Memory B cell (primary cell): Measurements from ENCODE around the gene OR51G2.
A peak's percentile ranks its signal among the peaks of the same experiment; 100 is the strongest.
"Not testable (repeated sequence)": the region's sequence is repeated elsewhere in the genome, so short reads cannot be mapped to it uniquely, and the experiment has no call there.

Source experiments
- ATAC-seq: fragments of 150-1000 bp; cut with Tn5 transposase; 2 replicates; pipeline ENCODE4 v1.10.0; 2021; ENCODE audit warnings: low read depth, mild to moderate bottlenecking, moderate library complexity
- DNase-seq, 2 donors: peaks; one replicate each; pipeline ENCODE4 v3.0.0; 2022; ENCODE audit warnings: low spot score in 2 of 2
- H3K27ac Mint-ChIP-seq: one replicate; pipeline ENCODE4 v1.8.0; 2022; ENCODE audit warnings: mild to moderate bottlenecking, moderate library complexity, mixed read lengths
- H3K27me3 Mint-ChIP-seq: one replicate; pipeline ENCODE4 v1.8.0; 2022; ENCODE audit warnings: mixed read lengths
- H3K36me3 Mint-ChIP-seq: one replicate; pipeline ENCODE4 v1.8.0; 2022; ENCODE audit warnings: mild to moderate bottlenecking, mixed read lengths
- H3K4me1 Mint-ChIP-seq: one replicate; pipeline ENCODE4 v1.8.0; 2022; ENCODE audit warnings: mixed read lengths
- H3K4me3 Mint-ChIP-seq: one replicate; pipeline ENCODE4 v1.8.0; 2022; ENCODE audit warnings: mild to moderate bottlenecking, moderate library complexity, mixed read lengths
- H3K9me3 Mint-ChIP-seq: one replicate; pipeline ENCODE4 v1.8.0; 2022; ENCODE audit warnings: mixed read lengths

Gene OR51G2, protein sequence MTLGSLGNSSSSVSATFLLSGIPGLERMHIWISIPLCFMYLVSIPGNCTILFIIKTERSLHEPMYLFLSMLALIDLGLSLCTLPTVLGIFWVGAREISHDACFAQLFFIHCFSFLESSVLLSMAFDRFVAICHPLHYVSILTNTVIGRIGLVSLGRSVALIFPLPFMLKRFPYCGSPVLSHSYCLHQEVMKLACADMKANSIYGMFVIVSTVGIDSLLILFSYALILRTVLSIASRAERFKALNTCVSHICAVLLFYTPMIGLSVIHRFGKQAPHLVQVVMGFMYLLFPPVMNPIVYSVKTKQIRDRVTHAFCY

DNA sequence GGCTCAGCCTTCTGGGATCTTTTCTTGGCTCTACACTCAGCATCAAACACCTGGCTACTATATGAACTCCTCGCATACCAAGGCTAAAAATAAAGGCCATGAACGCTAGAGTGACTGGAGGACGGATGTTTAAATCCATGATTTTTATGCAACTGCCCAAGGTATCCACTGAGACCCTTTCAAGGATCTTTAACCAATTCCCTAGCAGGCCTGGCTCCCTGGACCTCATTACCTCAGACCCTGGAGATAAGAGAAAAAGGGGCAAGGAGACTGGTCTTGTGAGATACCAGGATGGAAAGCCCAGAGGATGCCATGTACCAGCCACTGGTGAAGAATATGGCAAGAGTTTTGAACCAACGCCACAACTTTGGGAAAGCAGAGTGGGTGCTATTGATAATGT is at the start of gene OR51G2:
Gene OR51G2, minus strand, starts transcription at position 101 of the 400 bp plus-strand sequence. CDS start 3,687 bp downstream, outside the sequence.
- ATAC-seq (no peak), DNase-seq (no peak)
- Mint-ChIP-seq H3K36me3 (no peaks in the 10 kb centered on the region), H3K27ac (no peak within 1 kb of the TSS), H3K4me1 (no peaks in the 10 kb centered on the region), H3K27me3 (peaks cover 8% of the 10 kb centered on the region), H3K9me3 (no peaks in the 10 kb centered on the region), H3K4me3 (no peak within 1 kb of the TSS)

DNA sequence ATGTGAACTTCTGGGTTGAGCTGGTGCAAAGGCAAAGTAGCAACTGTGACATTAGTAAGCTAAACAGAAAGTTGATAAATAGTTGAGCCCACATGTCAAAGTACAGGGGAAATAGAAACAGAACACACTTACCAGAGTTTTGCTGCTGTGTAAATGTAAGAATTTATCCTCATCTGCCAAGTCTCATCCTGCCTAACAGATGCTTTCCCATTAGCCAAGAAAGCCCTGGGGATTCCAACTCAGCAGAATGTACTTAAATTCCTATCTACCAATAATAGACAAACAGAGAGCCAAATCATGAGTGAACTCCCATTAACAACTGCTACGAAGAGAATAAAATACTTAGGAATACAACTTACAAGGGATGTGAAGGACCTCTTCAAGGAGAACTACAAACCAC is 43.7 kb upstream of the OR51G2 start:
- H3K4me3 Mint-ChIP-seq = no peak overlapping the region
- peaks cover 4% of the 10 kb centered on the region for H3K9me3 Mint-ChIP-seq
- DNase-seq (no peak), ATAC-seq (no peak)
- no peak overlapping the region for H3K27ac Mint-ChIP-seq
- no peaks in the 10 kb centered on the region for H3K36me3 Mint-ChIP-seq
- no peaks in the 10 kb centered on the region for H3K4me1 Mint-ChIP-seq
- H3K27me3 Mint-ChIP-seq = no peaks in the 10 kb centered on the region

DNA sequence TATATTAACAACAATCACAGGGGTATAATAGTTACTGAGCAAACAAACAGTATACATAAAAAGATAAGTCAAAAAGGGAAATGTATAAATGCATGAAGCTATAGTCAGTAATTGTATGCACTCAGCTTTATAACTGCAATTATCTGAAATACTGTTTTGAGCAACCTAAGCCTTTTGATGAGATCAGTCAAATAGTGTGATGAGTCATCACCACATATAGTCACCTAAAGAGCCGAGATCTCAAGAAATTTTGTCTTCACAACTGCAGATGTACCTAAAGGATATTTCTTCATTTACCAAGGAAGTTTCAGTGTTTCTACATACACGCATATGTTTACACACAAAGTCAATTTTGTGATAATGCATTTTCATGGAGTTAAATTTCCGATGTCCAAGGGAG is 41.7 kb upstream of the OR51G2 start:
- DNase-seq (no peak), ATAC-seq (no peak)
- no peaks in the 10 kb centered on the region for H3K27me3 Mint-ChIP-seq
- no peaks in the 10 kb centered on the region for H3K4me1 Mint-ChIP-seq
- no peak overlapping the region for H3K27ac Mint-ChIP-seq
- no peaks in the 10 kb centered on the region for H3K36me3 Mint-ChIP-seq
- no peak overlapping the region for H3K4me3 Mint-ChIP-seq
- H3K9me3 Mint-ChIP-seq = peaks cover 4% of the 10 kb centered on the region

DNA sequence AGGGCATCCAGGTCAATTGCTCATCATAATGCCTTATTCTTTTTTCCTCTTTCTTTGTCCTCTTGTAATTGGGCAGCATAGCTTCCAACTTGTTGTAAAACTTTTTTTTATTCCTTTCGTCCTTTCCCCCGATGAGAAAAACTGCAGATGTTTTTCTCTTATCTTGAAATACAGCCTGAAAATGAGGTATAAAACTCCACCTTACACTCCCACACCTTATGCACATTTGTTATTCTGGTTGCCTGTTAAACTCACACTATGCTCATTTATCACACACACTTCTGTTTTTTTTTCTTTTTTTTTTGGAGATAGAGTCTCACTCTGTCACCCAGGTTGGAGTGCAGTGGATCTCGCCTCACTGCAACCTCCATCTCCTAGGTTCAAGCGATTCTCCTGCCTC is 38.2 kb upstream of the OR51G2 start:
- H3K4me1 Mint-ChIP-seq = no peaks in the 10 kb centered on the region
- H3K4me3 Mint-ChIP-seq = no peak overlapping the region
- no peak for DNase-seq
- no peaks in the 10 kb centered on the region for H3K36me3 Mint-ChIP-seq
- H3K9me3 Mint-ChIP-seq = peaks cover 1% of the 10 kb centered on the region
- no peak for ATAC-seq
- peaks cover 2% of the 10 kb centered on the region for H3K27me3 Mint-ChIP-seq
- H3K27ac Mint-ChIP-seq = no peak overlapping the region

DNA sequence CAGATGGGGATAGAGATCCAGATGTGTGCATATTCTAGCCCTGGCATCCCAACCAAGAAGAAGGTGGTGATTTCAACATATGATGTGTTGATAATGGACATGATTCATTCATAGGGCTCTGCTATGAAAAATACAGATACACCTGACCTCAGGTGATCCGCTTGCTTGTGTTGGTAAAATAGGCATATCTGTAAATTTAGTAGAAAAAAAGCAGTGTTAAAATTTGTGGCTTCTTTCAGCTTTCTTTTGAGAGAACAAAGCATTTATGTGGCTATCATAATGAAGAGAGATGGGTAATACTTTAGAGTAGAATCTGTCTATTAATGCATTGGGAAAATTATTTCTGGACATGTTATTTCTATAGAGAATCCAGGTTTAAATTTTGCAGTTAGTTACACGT is 36.5 kb upstream of the OR51G2 start, which contains the start of gene OR51A2:
Gene OR51A2, minus strand, starts transcription at position 101 of the 400 bp plus-strand sequence. Its CDS starts 0 bp downstream, at position 101.
- DNase-seq, ATAC-seq, H3K27me3 Mint-ChIP-seq, H3K9me3 Mint-ChIP-seq, H3K4me1 Mint-ChIP-seq, H3K27ac Mint-ChIP-seq, H3K4me3 Mint-ChIP-seq, H3K36me3 Mint-ChIP-seq: not testable (repeated sequence)

DNA sequence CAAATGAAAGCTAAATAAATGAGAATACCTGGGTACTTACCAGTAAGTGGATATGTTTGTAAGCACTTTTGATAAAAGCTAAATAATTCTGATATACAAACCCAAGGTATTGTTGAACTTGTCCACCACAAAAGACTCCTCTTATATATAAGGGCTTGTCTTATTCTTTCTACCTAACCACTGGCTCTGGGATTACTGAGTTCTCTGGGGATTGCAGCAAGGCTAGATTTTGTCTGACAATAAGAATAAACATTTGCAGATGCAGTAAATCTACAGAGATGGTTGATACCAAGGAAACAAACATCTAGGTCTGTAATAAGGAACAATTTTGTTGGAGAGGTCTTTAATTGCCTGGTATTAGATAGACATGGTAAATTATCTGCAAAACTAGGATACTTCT is 28.4 kb upstream of the OR51G2 start, which contains the start of gene OR51A4:
Gene OR51A4, minus strand, starts transcription at position 101 of the 400 bp plus-strand sequence. CDS start 505 bp downstream, outside the sequence.
- Mint-ChIP-seq H3K27me3 (no peaks in the 10 kb centered on the region), H3K9me3 (no peaks in the 10 kb centered on the region), H3K4me1 (no peaks in the 10 kb centered on the region), H3K4me3 (no peak within 1 kb of the TSS), H3K27ac (no peak within 1 kb of the TSS), H3K36me3 (no peaks in the 10 kb centered on the region)
- no peak for DNase-seq
- ATAC-seq = no peak

DNA sequence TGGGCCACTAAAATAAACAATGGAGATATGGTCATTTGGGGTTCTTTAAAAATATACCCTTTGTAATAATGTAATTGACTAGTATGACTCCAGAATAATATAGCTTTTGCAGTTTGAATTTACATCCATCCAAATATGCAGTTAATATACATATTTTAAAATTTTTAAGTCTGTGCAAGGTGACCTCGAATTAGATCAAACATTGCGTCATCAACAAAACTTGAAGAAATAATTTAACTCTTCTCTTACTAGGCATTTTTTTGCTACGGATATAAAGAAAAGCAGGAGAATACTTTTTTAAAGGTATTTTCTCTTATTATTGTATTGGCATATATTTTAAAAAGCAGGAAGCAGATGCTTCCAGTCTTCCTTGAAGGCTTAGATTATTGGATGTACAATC is 17.6 kb upstream of the OR51G2 start:
- no peak overlapping the region for H3K27ac Mint-ChIP-seq
- no peak for ATAC-seq
- H3K9me3 Mint-ChIP-seq = no peaks in the 10 kb centered on the region
- peaks cover 6% of the 10 kb centered on the region for H3K27me3 Mint-ChIP-seq
- no peak for DNase-seq
- no peaks in the 10 kb centered on the region for H3K4me1 Mint-ChIP-seq
- no peaks in the 10 kb centered on the region for H3K36me3 Mint-ChIP-seq
- no peak overlapping the region for H3K4me3 Mint-ChIP-seq

DNA sequence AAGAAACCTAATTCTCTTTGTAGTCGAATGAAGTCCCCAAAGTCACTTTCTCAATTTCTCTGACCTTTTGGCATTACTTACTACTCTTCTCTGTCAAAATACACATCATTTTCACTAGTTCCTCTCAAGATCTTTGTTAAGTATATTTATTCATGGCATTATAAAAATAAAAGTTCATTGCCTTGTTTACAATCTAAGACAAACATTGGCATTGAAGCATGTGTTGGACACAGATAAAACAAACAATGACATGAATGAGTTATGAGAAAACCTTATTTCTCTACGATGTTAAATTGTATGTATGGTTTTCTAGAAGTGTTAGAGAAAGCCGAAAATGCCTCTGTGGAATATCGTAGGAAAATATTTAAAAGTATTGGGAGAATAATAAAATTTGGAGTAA is 13.6 kb upstream of the OR51G2 start:
- ATAC-seq = no peak
- Mint-ChIP-seq H3K4me3 (no peak overlapping the region), H3K9me3 (no peaks in the 10 kb centered on the region), H3K27ac (no peak overlapping the region), H3K4me1 (no peaks in the 10 kb centered on the region), H3K36me3 (no peaks in the 10 kb centered on the region), H3K27me3 (peaks cover 2% of the 10 kb centered on the region)
- no peak for DNase-seq

DNA sequence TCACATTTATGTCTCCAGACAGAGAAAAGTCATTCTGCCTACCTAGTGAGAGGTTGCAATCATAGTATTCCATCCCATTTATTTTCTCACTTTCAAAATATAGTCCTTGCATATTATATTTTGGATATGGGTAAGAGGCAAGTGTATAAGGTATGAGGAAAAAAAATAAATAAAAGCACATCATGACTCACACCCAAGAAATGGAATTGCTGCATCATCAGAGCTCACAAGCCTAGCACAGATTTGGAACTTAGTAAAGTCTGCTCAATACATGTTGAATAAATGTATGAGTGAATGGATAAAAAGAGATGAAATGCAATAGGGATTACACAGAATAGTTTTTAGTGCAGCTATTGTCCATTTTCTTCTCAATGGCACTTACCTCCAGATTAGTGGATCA is 7.5 kb upstream of the OR51G2 start:
- no peak overlapping the region for H3K27ac Mint-ChIP-seq
- no peak for DNase-seq
- H3K4me1 Mint-ChIP-seq = no peaks in the 10 kb centered on the region
- no peaks in the 10 kb centered on the region for H3K36me3 Mint-ChIP-seq
- H3K4me3 Mint-ChIP-seq = no peak overlapping the region
- H3K27me3 Mint-ChIP-seq = peaks cover 8% of the 10 kb centered on the region
- no peak for ATAC-seq
- no peaks in the 10 kb centered on the region for H3K9me3 Mint-ChIP-seq

DNA sequence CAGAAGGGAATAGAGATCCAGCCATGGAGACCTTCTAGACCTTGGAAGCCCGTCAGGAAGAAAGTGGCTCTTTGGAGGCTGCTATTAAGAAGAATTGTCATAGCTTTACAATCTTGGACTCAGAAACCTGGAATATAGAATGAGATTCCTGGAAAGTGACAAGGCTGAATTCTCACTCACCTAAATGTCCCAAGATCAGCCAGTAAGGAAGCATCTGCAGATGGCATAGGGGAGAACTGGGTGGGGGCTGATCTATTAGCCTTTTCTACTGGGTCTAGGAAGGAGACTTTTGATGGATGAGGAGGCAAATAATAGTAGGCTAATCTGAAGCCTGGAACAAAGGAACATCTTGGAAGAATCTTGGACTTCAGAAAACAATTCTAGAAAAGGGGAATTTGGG is 5.1 kb upstream of the OR51G2 start, which contains the start of gene OR51G1:
Gene OR51G1, minus strand, starts transcription at position 101 of the 400 bp plus-strand sequence. Its CDS starts 0 bp downstream, at position 101.
- DNase-seq = no peak
- Mint-ChIP-seq H3K27me3 (peaks cover 8% of the 10 kb centered on the region), H3K36me3 (no peaks in the 10 kb centered on the region), H3K9me3 (no peaks in the 10 kb centered on the region), H3K4me1 (no peaks in the 10 kb centered on the region), H3K27ac (no peak within 1 kb of the TSS), H3K4me3 (no peak within 1 kb of the TSS)
- ATAC-seq = no peak

DNA sequence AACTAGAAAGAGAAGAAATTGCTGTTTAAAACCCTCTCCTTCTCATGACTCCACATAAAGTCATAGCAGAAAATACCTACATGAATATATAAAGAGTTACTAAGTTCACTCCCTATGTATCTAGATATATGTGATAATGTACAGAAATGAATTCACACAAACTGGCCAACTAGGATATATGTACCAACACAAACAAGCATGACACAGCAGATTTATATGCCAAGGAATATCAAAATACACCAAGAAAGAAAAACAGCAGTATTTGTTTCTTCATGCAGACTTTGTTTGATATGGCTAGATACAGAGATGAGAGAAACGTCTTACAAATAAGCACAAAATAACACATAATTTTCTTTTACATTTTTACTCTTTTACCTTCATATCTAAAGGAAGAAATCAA is 3.2 kb upstream of the OR51G2 start:
- DNase-seq = no peak
- H3K36me3 Mint-ChIP-seq = no peaks in the 10 kb centered on the region
- peaks cover 8% of the 10 kb centered on the region for H3K27me3 Mint-ChIP-seq
- no peak overlapping the region for H3K4me3 Mint-ChIP-seq
- H3K9me3 Mint-ChIP-seq = no peaks in the 10 kb centered on the region
- H3K4me1 Mint-ChIP-seq = no peaks in the 10 kb centered on the region
- ATAC-seq = no peak
- no peak overlapping the region for H3K27ac Mint-ChIP-seq

DNA sequence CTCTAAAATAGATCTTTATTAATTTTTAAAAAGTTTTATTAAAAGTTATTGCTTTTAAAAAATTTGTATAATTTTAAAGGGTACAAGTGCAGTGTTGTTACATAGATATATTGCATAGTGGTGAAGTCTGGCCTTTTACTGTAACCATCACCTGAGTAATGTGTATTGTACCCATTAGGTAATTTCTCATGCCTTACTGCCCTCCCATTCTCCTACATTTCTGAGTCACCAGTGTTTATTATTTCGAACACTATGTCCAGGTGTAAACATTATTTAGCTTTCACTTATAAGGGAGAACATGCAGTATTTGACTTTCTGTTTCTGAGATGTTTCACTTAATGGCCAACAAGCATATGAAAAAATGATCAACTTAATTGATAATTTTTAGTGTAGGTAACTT is 2.6 kb upstream of the OR51G2 start:
- Mint-ChIP-seq H3K4me3 (no peak overlapping the region), H3K4me1 (no peaks in the 10 kb centered on the region), H3K36me3 (no peaks in the 10 kb centered on the region), H3K9me3 (no peaks in the 10 kb centered on the region), H3K27ac (no peak overlapping the region), H3K27me3 (peaks cover 8% of the 10 kb centered on the region)
- ATAC-seq = no peak
- DNase-seq = no peak

DNA sequence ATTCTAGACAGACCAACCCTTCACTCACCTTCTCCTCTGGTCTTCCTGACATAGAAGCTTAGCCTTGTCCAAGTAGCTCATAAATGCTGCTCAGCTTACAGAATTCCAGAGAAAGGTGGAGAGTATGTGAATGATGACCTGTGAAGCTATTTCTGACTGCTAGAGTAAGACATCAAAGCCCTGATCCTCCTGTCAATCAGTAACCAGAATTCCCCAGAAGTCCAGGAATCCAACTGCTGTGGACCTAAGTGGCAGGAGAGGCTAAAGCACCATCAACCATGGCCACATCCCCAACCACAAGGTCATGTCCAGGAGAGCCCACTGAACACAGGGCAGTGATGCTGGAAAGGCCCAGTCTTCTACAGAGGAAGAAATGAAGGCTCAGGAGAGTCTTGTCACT is 2.6 kb downstream of the OR51G2 start:
- Mint-ChIP-seq H3K36me3 (no peaks in the 10 kb centered on the region), H3K4me1 (no peaks in the 10 kb centered on the region), H3K9me3 (no peaks in the 10 kb centered on the region), H3K27ac (no peak overlapping the region), H3K27me3 (peaks cover 1% of the 10 kb centered on the region), H3K4me3 (no peak overlapping the region)
- no peak for DNase-seq
- ATAC-seq = no peak

DNA sequence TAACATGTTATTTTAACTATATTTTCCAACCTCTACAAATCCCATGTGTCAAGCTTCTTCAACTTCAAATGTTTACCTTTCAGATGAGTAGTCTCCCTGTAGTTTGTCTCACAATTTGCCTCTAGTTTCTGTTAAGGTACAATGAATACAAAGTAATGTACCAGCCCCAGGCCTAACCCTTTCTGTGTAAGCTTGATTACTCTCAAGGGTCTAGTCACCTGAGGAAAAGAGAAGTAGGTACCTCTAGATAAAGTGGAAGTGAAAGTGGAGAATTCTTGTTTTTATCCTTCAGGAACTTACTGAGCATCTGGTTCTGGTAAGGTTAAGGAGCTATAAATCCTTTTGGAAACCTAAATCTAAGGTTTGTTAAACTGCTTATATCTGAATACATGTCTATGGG is 15.7 kb downstream of the OR51G2 start, which contains the start of gene OR51A7:
Gene OR51A7, plus strand, starts transcription at position 300 of the 400 bp plus-strand sequence. CDS start 3,587 bp downstream, outside the sequence.
- DNase-seq (no peak), ATAC-seq (peak; percentile 84)
- Mint-ChIP-seq H3K27me3 (peaks cover 2% of the 10 kb centered on the region), H3K4me3 (no peak within 1 kb of the TSS), H3K4me1 (peaks cover 5% of the 10 kb centered on the region), H3K9me3 (no peaks in the 10 kb centered on the region), H3K27ac (no peak within 1 kb of the TSS), H3K36me3 (no peaks in the 10 kb centered on the region)
